Pulmonary artery endothelial cell (primary cell): ENCODE measurements around the gene FDXR. TPM values are rescaled to one million over a fixed set of nuclear protein-coding genes. Genes with fewer than 3 reads are reported as not detected.

Experiments
- DNase-seq: peaks from one replicate; pipeline ENCODE4 v3.0.0-alpha.2; 2011; ENCODE audit warnings: low read depth, low spot score
- total RNA-seq: library from RNA; depleted of rRNA; stranded (reverse); fragments of >200 nt; gene quantifications from 2 replicates; pipeline ENCODE4 v1.2.3, GENCODE V29; 2014

FDXR gene
- total RNA-seq, 1 donor from 2014 or later: 64.9 TPM

GRCh38 chr17:74814453-74814852, 58.3 kb downstream of the FDXR start:
- DNase-seq: no peak

Other genes starting within 250 kb of the FDXR start
- gene CD300E, start 249.3 kb downstream of the FDXR start, total RNA-seq: not detected in 2 replicates
- not detected in 2 replicates for gene CD300LF, start 160.1 kb downstream of the FDXR start, total RNA-seq
- gene RAB37, start 135.7 kb downstream of the FDXR start, total RNA-seq: 0.32 and 0.53 TPM in 2 replicates
- 10.0 and 12.0 TPM in 2 replicates for gene NHERF1, start 124.4 kb downstream of the FDXR start, total RNA-seq
- gene NAT9, start 96.6 kb downstream of the FDXR start, total RNA-seq: 27.0 and 31.3 TPM in 2 replicates
- gene GRIN2C, start 13.1 kb downstream of the FDXR start, total RNA-seq: 0.07 and 0.21 TPM in 2 replicates
- not detected in 2 replicates for gene FADS6, start 20.6 kb upstream of the FDXR start, total RNA-seq
- gene USH1G, start 50.3 kb upstream of the FDXR start, total RNA-seq: not detected in 2 replicates
- gene OTOP2, start 51.3 kb upstream of the FDXR start, total RNA-seq: not detected in 2 replicates
- gene OTOP3, start 62.9 kb upstream of the FDXR start, total RNA-seq: not detected in 2 replicates
- 8.7 and 12.2 TPM in 2 replicates for gene HID1, start 99.8 kb upstream of the FDXR start, total RNA-seq
- gene CDR2L, start 114.6 kb upstream of the FDXR start, total RNA-seq: 13.4 and 15.7 TPM in 2 replicates
- gene MRPL58, start 139.7 kb upstream of the FDXR start, total RNA-seq: 32.8 and 43.4 TPM in 2 replicates
- gene ATP5PD, start 174.0 kb upstream of the FDXR start, total RNA-seq: 173 and 218 TPM in 2 replicates
- 14.4 and 17.5 TPM in 2 replicates for gene KCTD2, start 174.2 kb upstream of the FDXR start, total RNA-seq
- gene SLC16A5, start 215.0 kb upstream of the FDXR start, total RNA-seq: 5.0 and 7.1 TPM in 2 replicates
- gene ARMC7, start 237.0 kb upstream of the FDXR start, total RNA-seq: 2.4 and 4.1 TPM in 2 replicates